HG03064 (cell line): ENCODE results near the gene TTC22.
"Not testable (repeated sequence)": the region's sequence is repeated elsewhere in the genome, so short reads cannot be mapped to it uniquely, and the experiment has no call there.

Source experiments
- ATAC-seq: cut with Tn5 transposase; IDR thresholded peaks from one replicate; pipeline ENCODE4 v1.9.1; 2021; ENCODE audit warnings: low read depth; ENCODE audit not compliant: unreplicated experiment

Gene TTC22

GRCh38 chr1:54792686-54793282 is 8.3 kb downstream of the TTC22 start:
- ATAC-seq: no peak

DNA sequence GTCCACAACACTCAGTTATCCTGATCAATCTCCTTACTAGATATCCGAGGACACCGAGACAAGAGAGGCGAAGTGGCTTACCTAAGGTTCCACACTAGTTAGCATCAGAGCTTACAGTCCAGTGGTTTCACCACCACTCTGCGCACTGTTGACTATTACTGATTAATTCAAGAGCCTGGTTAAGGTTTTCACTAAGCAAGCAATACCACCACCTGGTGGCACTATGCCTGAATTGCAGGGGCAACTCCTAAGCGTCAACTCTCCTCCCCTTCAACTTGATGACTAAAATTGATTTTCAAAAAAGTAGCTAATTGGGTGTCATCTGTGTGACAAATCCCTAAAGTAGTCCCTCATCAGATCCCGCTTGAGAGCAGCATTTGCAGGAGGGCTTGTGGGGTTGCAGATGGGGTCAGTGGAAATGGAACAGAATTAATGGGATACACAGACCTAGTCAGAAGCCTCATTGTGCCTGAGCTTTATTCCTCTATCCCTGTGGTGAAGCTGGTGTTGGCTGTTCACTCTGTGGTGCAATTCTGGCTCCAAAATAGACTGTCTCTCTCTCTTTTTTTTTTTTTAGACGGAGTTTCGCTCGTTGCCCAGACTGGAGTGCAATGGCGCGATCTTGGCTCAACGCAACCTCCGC is 9.1 kb downstream of the TTC22 start:
- ATAC-seq: no peak

DNA sequence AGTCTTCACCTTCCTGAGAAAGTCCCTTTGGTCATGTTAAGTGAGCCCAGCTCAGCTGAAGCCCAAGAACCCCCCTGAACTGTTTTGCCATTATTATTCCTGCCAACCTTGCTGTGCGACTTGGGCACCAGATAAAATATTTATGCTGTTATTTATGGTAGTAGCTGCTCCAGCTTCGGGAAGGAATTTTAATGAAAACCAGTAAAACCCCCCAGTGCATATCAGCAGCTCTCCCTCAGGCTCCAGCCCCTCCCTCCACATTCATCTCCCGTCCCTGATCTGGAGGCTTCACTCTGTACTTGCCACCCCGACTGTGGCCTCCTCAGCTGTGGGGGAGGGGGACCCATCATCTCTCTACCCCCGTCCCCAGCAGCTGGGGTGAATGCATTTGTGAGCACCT is 12.7 kb downstream of the TTC22 start:
- ATAC-seq: no peak

DNA sequence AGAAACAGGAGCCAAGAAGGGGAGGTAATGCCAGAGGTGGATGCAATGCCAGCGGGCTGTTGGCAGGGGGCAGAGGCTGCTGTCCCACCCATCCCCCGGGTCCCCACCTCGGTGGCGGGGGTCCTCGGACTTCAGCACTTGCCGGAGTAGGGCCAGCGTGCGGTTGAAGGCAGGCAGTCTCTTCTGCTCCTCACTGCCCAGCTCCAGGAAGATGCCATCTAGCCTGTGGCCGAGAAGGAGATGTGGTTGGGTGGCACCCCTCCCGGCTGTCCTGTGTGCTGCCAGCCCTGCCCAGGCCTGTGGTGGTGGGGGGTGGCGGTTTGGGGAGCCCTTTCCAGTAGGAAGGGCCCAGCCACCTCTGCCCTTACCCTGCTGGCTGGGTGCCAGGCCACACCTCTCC is 13.5 kb downstream of the TTC22 start:
- ATAC-seq: no peak

DNA sequence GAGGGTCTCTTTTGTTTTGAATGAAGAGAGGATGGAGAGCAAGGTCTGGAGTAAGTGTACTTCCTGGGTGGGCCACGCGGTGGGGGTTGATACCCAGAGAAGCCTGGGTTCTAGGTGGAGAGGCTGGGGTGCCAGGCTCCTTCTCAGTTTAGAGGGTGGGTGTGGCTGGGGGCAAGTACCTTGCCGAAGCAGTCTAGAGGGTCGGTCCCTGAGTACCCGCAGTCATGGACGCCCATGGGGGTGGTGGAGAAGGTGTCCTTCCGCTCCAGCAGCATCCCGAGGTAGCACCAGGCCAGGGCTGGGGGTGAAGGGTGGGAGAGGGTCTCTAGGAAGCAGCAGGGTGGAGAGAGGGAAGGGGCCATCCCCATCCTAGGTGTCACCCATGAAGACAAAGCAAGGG is 14.3 kb downstream of the TTC22 start:
- ATAC-seq: no peak

DNA sequence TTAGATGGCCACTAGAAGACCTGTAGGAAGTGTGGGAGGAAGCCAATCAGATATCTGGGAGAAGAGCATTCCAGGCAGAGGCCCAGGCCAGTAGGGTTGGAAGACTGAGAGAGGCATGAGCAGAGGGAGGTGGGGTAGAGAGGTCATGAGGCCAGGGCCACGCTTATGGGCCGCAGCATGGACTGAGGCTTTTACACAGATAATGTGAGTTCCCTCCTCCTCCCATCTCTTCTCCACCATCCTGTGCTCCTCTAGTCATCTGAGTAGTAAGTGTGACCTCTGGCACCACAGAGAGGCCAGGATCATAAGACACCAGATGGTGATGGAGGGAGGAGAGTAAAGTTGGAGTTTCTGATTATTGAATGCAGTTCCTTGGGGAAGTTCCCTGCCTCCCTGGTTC is 17.1 kb downstream of the TTC22 start:
- no peak for ATAC-seq

DNA sequence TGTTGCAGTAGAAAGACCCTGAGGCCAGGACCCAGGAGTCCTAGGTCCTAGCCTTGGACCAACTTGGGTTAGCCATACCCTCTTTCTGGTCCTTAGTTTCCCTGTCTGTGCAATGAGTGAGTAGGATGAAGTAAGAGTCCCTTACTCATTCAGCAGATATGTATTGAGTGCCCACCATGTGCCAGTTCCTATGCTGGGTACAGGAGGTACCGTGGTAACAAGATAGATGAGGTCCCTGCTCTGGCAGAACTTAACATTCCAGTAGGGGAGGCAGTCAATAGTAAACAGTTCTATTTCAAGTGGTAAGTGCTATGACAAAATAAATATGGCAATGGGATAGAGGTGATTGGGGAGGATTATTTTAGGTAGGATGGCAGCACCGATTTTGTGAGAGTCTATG is 18.5 kb downstream of the TTC22 start:
- no peak for ATAC-seq

DNA sequence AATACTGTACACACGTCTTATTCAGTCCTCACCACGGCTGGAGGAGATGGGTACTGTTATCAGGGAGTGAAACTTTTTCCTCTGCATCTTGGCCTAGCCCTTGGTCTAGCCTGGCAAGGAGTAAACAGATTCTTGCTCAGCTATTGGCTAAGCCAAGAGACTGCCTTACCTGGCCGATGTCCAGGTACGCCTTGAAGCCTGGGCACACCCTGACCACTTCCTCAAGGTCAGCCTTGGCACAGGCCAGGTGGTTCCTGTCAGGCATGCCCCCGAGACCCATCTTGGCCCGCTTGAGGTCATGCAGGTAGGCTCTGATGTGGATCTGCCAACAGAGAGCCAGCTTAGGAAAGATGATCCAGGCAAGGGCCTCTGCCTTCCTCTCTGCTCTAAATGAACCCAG is 19.0 kb downstream of the TTC22 start:
- no peak for ATAC-seq

- no peak for ATAC-seq
Measured at GRCh38 chr1:54781023-54781723, 19.9 kb downstream of the TTC22 start.

DNA sequence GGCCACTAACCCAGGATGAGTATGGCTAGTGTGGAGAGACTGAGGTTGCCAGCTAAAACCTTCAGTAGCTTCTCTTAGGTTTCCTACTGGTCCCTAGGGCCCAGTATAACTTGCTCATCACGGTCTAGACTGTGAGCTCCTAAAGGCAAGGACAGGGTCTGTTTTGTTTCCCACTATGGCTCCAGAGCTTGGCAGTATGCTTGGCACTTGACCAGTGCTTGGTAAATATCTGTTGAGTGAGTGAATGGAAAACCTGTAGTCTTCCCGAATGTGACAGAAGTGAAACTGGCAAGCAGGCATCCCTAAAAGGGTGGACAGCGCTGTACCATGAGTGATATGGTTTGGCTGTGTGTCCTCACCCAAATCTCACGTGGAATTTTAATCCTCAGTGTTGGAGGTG is 23.7 kb downstream of the TTC22 start:
- ATAC-seq: no peak

GRCh38 chr1:54777011-54777410 is 24.1 kb downstream of the TTC22 start:
- ATAC-seq: no peak

DNA sequence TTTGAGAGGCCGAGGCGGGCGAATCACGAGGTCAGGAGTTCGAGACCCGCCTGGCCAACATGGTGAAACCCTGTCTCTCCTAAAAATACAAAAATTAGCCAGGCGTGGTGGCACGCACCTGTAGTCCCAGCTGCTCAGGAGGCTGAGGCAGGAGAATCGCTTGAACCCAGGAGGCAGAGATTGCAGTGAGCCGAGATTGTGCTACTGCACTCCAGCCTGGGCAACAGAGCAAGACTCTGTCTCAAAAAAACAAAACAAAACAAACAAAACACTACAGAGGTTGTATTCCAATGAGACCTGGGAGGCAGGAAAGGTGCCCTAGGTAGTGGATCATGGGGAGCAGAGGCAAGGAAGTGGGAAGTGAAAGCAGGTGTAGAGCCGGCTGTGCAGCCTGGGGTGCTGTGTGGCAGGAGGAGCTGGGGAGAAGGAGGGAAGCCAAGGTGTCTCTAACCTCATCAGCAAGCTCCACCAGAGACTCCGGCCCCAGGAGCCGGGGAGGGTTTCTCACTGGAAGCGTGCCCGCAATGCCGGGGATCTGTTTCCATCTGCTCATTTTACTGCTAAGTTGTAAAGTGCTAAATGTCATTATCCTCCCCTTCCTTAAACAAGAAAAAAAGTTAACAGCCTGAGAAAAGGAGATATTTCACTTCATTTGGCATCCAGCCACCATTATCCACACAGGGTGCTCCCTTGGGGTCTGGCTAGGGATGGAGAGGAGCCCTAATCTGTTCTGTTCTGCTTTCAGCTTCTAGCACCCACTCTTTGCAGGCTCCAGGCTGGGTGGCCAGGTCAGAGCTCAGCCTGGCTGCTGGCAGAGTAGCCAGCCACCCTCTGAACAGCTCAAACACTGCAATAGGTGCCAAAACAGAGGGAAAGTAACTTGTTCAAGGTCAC is 25.0 kb downstream of the TTC22 start:
- not testable (repeated sequence) for ATAC-seq

GRCh38 chr1:54774820-54775498 is 26.2 kb downstream of the TTC22 start:
- ATAC-seq: no peak

- no peak for ATAC-seq
Measured at GRCh38 chr1:54772951-54773350, 28.2 kb downstream of the TTC22 start.

DNA sequence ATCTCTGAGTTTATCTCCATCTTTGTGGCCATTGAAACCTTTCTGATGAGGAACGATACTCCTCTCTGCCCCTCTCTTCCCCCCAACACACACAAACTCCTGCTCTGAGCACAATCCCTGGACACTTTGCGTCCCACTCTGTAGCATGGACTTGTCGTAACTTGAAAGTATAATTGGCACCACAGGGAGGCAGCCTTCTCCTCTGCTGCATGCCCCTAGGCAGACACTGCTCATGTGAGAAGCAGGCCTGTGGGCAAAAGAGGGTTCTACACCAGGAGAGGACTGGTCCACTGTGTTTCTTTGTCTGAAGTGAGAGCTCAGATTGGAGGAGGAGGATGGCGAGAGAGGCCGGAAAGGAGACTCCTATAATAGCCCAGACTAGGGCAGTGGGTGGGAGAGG is 33.0 kb downstream of the TTC22 start:
- ATAC-seq: no peak

DNA sequence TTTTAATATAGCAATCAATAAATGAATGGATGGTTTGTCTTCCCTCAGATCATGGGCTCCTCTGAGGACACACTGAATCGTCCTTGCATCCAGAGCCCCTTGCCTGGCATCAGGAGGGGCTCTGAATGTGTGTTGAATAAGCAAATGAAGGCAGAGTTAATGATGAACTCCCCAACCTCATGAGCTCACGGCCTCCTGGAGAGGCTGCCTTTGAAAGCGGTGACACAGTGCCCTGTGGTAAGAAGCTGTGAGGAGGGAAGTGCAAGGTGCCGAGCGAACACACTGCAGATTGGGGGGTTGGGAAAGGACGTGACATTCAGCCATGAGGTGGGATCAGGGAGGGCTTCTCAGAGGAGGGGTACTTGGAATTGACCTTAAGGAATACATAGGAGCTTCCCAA is 33.6 kb downstream of the TTC22 start:
- no peak for ATAC-seq

DNA sequence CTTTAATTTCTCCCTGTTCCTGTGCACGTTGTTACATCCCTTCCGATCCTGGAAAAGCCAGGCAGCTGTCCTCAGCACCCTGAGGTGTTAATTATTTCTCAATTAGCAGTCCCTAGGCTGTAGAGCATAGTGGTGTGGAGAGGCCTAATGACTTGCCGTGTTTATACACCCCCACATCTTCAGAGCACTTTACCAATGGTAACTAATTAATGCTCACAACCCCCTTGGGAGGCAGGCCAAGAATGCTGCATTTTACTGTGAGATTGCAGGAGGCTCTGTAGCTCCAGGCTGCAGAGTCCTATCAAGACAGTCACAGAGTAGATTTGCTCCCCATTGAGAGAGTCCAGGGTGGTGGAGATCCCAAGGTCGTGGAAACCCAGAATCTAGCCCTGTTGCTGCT is 34.4 kb downstream of the TTC22 start:
- no peak for ATAC-seq

DNA sequence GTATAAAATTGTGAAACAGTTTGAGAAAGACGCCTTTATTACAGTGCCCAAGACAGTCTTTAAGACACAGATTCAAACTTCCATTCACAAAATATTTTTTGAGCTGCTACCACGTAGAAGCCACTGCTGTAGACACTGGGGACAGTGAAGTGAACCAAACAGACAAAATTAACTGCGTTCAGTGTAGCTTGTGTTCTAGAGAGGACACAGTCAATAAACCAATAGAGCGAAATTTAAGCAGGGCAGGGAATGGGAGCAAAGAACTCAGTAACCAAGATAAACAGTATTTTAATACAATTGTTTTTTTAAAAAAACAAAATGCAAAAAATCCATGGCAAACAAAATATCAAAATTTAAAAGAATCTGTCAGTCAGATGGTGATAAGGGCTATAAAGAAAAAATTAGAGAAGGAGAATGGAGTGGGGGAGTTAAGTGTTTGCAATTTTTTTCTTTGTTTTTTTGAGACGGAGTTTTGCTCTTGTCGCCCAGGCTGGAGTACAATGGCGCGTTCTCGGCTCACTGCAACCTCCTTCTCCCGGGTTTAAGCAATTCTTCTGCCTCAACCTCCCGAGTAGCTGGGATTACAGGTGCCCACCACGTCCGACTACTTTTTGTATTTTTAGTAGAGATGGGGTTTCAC is 36.1 kb downstream of the TTC22 start:
- peak; percentile 13 for ATAC-seq

DNA sequence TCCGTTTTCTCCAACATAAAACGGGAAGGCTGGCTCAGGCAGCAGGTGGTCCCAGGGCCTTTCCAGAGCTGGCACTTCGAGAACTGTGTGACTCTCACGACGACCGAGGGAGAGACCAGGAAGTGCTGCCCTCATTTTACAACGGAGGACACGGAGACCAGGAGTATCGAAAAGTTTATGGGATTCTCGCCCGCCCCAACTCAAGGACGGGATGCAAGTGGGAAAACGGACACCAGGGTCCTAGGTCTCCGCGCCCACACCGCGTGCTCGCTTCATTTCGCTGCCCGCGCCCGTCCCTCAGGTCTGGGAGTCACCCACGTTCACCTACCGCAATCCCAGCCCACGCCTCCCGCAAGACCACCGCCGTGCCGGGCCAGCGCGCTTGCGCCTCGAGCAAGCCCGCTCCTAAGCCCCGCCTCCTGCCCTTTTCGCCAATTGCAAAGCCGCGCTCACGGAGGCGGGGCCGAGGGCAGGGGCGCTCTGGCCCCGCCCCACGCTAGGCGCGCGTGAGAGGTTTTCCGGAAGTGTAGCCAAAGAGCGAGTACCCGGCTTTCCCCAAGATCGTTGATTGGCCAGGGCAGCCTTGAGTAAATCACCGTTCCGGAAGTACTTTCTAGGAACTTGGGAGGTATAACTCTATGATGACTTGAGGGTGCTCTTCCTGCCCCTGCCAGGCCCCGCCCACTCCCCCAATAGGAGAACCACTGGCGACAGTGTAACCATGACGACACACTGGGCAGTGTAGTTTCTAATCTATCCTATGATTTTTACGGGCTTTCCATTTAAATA is 36.8 kb downstream of the TTC22 start, which contains the start of gene PARS2:
Gene PARS2 (minus strand): TSS at position 391 of the 789 bp plus-strand sequence. CDS start 5,362 bp downstream, outside the sequence.
- ATAC-seq: peak; percentile 94
